Activated CD8-positive, alpha-beta memory T cell treated with anti-CD3 and anti-CD28 coated beads, Interleukin-2, amount 50 U/mL, for 48 hours (primary cell): ENCODE results near the gene CPA1.
"Not testable (repeated sequence)": the region's sequence is repeated elsewhere in the genome, so short reads cannot be mapped to it uniquely, and the experiment has no call there.

Experiments used
- DNase-seq: peaks from one replicate; pipeline ENCODE4 v3.0.0-alpha.2; 2020

CPA1 gene

DNA sequence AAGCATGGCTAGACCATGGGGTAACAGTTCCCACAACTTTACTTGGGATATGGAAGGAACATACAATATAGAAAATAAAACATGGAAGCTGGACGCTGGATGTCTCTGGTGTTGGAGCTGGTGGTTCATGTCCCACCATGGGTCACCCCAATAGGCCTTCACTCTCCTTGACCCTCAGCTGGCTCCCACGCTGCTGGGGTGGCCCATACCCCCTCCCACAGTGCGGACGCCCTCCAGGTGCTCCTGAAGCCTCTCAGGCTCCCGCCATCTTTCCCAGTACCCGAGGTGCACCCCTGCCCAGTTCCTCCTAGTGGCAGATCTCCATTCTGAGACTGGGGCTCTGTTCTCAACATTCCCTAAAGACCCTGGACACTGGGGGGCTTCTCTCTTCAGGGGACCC, 5.8 kb upstream of the CPA1 start:
- no peak for DNase-seq

- not testable (repeated sequence) for DNase-seq
Measured at GRCh38 chr7:130376461-130376860, 3.8 kb upstream of the CPA1 start.

GRCh38 chr7:130377178-130377577, 3.1 kb upstream of the CPA1 start:
- DNase-seq = no peak

DNA sequence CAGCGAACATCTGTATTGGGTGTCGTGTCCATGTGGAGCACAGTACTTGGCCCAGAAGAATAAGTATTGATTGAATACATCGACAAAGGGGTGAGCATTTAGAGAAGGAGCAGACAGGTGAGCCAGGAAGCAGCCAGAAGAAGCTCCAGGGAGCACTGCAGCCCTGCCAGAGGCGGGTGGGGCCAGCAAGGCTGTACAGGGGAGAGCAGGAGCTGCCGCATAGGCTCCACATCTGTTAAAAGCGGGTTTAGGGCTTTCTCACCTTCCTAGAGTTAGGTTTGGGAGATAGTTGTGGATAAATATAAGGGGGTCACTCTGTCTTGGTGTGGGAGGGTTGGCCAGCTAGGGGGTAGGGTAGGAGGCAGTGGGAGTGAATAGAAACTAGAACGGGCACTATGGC, 1.3 kb upstream of the CPA1 start:
- DNase-seq = peak; percentile 37

- peak; percentile 42 for DNase-seq
Measured at GRCh38 chr7:130379532-130379920, 768 bp upstream of the CPA1 start.

- DNase-seq = peak; percentile 39
Measured at GRCh38 chr7:130380861-130381455, 664 bp downstream of the CPA1 start.

GRCh38 chr7:130381468-130382312, 1.4 kb downstream of the CPA1 start:
- peak; percentile 43 for DNase-seq

GRCh38 chr7:130383187-130383980, 3.1 kb downstream of the CPA1 start:
- DNase-seq = no peak

GRCh38 chr7:130384371-130384801, 4.1 kb downstream of the CPA1 start:
- no peak for DNase-seq

GRCh38 chr7:130384841-130385599, 4.7 kb downstream of the CPA1 start:
- no peak for DNase-seq

DNA sequence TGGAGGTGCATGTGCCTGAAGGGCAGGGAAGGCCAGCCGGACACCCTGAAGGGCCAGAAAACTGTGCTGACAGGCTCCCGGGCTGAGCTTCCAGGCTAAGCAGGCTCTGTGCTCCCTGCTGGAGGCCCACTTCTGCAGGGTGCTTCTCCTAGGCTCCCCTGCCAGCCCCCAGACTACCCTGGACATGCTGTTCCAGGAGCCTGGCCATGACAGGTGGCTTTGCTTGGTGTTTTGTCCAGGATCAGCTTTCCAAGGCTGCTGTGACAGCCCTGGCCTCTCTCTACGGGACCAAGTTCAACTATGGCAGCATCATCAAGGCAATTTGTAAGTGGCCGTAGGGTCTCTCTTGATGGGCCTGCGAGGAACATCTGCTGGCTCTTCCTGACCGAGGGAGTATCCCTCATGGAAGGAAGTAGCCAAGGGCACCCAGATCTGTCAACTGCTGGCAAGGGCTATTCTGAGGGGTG, 5.3 kb downstream of the CPA1 start:
- no peak for DNase-seq

DNA sequence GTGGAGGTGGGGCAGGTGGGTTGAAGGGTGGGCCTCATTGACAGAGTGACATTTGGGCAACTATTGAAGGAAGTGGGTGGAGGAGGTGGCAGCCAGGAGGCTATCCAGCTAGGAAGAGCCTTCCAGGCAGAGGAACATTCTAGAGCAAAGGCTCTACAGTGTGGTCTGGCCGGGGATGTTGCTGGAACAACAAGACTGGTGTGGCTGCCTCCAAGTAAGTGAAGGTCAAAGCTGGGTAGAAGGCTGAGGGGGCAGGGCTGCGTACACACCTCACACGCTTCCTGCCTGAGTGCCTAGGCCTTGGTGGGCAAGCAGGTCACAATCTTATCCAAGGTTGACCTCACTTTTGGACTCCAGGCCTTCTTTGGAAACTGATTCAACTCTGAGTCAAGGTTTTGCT, 6.6 kb downstream of the CPA1 start:
- peak; percentile 34 for DNase-seq

DNA sequence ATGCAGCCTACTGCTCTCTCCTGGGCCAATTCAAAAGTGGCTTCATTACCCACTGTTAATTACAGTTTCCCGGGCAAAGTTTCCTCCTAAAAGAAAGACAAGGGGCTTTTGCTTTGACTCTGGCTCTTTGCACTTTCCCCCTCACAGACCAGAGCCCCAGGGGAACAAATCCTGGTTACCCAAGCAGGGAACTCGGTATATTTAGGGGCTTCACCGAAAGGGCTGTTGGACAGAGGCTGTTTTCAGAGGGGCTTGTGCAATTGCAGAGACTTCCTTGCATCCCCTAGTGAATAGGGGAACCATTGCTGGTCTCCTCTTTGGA, 7.0 kb downstream of the CPA1 start:
- DNase-seq = no peak

DNA sequence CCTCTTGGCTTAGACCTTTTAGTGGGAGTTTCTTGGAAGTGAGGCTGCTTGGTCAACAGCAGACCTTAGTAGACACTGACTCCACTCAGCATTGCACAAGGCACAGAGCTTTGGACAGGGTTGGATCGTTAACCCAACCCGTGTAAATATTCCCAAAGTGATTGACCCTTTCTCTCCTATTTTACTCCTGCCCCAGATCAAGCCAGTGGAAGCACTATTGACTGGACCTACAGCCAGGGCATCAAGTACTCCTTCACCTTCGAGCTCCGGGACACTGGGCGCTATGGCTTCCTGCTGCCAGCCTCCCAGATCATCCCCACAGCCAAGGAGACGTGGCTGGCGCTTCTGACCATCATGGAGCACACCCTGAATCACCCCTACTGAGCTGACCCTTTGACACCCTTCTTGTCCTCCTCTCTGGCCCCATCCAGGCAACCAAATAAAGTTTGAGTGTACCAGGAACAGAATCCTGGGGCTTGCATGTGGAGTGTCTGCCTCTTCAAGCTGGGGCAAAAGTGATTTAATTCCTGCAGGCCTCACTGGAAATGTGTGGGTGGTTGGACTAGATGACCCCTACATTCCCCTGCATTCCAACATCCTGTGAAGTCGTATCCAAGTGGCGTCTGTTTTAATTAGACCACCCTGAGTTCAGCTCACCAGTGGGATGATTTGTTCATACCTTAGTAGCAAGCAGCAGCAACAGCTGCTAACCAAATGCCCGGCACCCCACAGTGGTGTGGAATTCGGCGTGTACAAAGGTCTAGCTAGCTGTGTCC, 7.5 kb downstream of the CPA1 start:
- DNase-seq = no peak

DNA sequence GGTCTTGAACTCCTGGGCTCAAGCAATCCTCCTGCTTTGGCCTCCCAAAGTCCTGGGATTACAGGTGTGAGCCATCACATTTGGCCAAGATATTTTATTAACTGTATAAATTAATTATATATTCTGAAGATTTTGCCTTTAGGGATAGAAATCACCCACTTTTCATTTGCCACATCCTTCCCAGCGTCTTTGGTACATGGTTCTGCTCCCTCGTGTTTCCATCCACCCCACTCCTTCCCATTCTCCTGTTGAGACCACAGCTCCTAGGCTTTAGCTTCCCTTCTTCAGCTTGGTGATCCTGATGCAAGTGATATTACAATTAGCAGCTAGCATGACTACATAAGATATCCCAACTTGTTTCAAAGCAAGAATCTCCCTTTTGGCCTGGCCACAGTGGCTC, 8.4 kb downstream of the CPA1 start:
- no peak for DNase-seq

GRCh38 chr7:130390486-130390885, 10.2 kb downstream of the CPA1 start:
- no peak for DNase-seq

- DNase-seq = no peak
Measured at GRCh38 chr7:130393101-130393561, 12.8 kb downstream of the CPA1 start.

DNA sequence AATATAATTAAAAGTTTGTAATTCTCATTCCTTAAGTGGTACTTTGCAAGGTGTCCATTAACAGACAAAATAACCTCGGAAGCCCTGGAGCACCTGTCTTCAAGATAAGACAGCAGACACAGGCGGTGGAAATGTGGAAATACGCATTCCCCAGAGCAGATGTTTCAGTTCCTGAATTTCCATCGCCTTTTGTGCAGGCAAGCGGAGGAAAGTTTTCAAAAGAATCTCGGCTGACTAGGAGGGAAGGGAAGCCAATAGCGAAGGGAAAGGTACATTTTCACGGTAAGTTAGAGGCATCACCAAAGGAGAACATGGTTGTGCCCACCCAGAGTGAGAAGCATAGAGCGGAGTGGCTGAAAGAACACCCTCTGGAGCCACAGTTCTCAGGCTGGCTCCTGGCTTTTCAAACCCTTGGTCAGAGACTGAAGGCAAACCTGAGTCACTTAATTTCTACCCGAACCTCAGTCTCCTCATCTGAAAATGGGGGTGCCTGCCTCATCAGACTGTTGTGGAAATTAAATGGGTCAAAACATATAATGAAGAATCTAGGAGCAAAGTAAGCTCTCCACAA, 13.6 kb downstream of the CPA1 start:
- no peak for DNase-seq

DNA sequence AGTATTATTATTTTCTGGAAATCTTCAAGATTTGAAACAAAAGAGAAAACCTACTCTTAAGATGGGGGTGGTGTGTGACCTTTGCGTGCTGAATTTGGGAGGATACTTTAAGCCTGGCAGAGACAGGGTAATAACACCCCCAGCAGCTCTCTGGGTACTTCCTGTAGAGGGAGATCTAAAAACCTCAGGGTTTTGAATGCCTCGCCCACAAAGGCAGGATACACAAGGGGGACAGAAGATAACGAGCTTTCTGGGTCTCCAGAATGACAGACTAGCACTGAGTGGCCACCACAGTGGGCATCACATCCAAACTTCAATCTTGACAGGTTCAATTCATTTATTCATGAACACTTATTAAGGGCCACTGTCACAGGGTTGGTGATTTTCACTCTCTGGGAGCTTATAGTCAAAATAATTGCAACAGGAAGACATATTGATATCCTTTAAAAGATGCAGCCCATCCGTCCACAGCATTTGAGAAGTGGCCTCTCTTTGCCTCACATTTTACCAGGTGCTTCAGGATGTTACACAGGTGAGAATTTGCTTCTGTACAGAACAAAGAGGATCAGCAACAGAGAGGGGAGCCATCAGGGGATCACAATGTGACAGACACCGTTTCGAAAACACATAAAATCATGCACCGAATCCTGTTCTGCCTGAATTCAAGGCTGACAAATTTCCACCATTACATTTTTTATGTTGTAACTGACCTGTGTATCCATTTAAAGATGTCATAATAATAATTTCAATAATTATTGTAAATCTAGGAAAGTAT, 14.3 kb downstream of the CPA1 start:
- DNase-seq = no peak

DNA sequence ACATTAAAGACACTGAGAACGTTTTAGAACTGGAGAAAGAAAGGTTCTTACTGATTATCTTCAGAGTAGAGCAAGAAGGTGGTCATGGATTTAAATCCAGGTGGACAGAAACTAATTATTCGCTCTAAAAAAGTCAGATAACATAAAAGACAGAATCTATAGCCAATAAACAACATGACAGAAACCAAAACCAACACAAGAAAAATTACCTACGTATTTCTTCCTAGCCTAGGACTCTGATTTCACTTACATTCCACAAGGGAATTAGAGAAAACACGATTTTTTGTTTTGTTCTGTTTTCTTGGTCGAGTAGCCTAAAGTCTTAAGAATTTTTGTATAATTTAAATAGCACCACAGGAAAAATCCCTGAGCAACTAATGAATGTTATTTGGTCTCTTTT, 15.1 kb downstream of the CPA1 start:
- no peak for DNase-seq

DNA sequence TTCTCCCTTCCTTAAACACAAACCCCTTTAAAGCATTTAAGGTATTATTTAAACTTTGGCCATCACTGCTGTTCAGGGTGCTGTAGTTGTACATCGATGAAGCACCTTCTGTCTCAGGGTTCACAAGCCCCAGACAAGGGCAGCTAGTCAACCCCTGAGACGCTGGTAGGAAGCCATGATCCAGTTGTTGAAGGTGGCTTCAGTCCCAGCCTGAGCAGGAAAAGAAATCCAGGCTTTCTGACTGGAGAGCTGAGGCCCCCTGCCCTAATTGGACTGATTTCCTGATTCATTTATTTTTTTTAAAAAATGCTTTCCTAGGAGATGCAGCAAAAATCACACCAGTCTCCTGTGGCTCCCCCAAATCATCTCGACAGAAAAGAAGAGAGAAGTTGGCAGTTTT, 15.8 kb downstream of the CPA1 start:
- no peak for DNase-seq
